Colonic mucosa (tissue), 4 donors: ENCODE measurements around the gene PTPRN2. TPM values are rescaled to one million over a fixed set of nuclear protein-coding genes. Genes with fewer than 3 reads are reported as not detected.

Experiments used
- DNase-seq: peaks from one replicate; pipeline ENCODE4 v3.0.0-alpha.2; 2020
- H3K27ac ChIP-seq: fragments of 200-600 bp; one replicate; pipeline ENCODE4 v1.8.0; 2021
- H3K27me3 ChIP-seq: fragments of 200-600 bp; one replicate; pipeline ENCODE4 v1.8.0; 2021
- H3K36me3 ChIP-seq: fragments of 200-600 bp; one replicate; pipeline ENCODE4 v1.8.0; 2021
- H3K4me1 ChIP-seq: fragments of 200-600 bp; one replicate; pipeline ENCODE4 v1.8.0; 2021; ENCODE audit warnings: mild to moderate bottlenecking
- H3K4me3 ChIP-seq: fragments of 200-600 bp; one replicate; pipeline ENCODE4 v1.8.0; 2021
- H3K9ac ChIP-seq, 2 donors: one replicate each; pipeline ENCODE4 v1.7.0; 2013; ENCODE audit warnings: control low read depth in 2 of 2, low read depth in 2 of 2, low read length in 2 of 2
- H3K9me3 ChIP-seq: fragments of 200-600 bp; one replicate; pipeline ENCODE4 v1.8.0; 2021
- intact Hi-C: fragments of 100-400 bp; cut with DNase I; formaldehyde crosslinking; loops from one replicate; pipeline ENCODE4 v1.14.1; 2022
- total RNA-seq, 2 donors: library from RNA; stranded (reverse); fragmentation: NEBNext Ultra II Directional in 1 of 2; extraction: Animal tissue kit (Norgen Biotek cat#: 25700) in 1 of 2; gene quantifications; one replicate each; pipeline ENCODE4 v1.2.1, GENCODE V29; 2021
- TF ChIP-seq, protein P1 (sequence below): fragments of 200-600 bp; IDR thresholded peaks from one replicate; pipeline ENCODE4 v1.8.0; 2022; ENCODE audit warnings: antibody characterized with exemption, mild to moderate bottlenecking
- donor health status: healthy.
- donor health status: DM: no; HTN: no; CAD: no.
- donor health status: DM: no; HTN: no; CAD: no.

The PTPRN2 gene
- total RNA-seq, 2 donors from 2014 or later = 14.7 to 21.6 TPM

- Histone ChIP-seq H3K9ac (no peak overlapping the region), H3K27ac (no peak overlapping the region), H3K36me3 (no peaks in the 10 kb centered on the region), H3K4me1 (no peaks in the 10 kb centered on the region), H3K9me3 (no peaks in the 10 kb centered on the region), H3K27me3 (no peaks in the 10 kb centered on the region), H3K4me3 (no peak overlapping the region)
- intact Hi-C loops = no loop called here
- DNase-seq = no peak
- TF ChIP-seq, protein P1, sequence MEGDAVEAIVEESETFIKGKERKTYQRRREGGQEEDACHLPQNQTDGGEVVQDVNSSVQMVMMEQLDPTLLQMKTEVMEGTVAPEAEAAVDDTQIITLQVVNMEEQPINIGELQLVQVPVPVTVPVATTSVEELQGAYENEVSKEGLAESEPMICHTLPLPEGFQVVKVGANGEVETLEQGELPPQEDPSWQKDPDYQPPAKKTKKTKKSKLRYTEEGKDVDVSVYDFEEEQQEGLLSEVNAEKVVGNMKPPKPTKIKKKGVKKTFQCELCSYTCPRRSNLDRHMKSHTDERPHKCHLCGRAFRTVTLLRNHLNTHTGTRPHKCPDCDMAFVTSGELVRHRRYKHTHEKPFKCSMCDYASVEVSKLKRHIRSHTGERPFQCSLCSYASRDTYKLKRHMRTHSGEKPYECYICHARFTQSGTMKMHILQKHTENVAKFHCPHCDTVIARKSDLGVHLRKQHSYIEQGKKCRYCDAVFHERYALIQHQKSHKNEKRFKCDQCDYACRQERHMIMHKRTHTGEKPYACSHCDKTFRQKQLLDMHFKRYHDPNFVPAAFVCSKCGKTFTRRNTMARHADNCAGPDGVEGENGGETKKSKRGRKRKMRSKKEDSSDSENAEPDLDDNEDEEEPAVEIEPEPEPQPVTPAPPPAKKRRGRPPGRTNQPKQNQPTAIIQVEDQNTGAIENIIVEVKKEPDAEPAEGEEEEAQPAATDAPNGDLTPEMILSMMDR = no peak
Measured at GRCh38 chr7:157596881-157597280, 990.7 kb downstream of the PTPRN2 start.

GRCh38 chr7:157596471-157596870 lies 991.2 kb downstream of the PTPRN2 start:
- H3K27me3 ChIP-seq = no peaks in the 10 kb centered on the region
- DNase-seq = no peak
- intact Hi-C loops = no loop called here
- no peaks in the 10 kb centered on the region for H3K4me1 ChIP-seq
- no peaks in the 10 kb centered on the region for H3K36me3 ChIP-seq
- no peaks in the 10 kb centered on the region for H3K9me3 ChIP-seq
- TF ChIP-seq, protein P1 = no peak
- no peak overlapping the region for H3K4me3 ChIP-seq
- no peak overlapping the region for H3K27ac ChIP-seq
- H3K9ac ChIP-seq = no peak overlapping the region

DNA sequence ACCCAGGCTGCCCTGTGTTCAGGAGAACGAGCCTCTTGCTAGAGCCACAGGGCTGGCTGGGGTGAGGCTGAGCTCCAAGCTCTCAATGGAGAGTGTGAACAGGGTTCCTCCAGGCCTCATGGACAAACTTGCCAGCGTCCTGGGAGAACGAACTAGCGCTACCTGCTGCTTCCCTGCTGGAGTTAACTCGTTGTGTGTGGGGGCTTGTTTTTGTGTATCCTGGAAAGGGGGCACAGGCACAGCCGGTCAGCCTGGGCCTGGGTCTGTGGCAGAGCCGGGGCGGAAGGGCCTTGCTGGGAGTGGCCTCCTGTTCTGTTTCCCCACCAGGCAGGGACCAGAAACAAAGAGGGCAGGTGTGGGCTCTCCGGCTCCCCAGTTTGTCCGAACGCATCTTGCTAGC lies 991.6 kb downstream of the PTPRN2 start:
- Histone ChIP-seq H3K4me3 (no peak overlapping the region), H3K4me1 (no peaks in the 10 kb centered on the region), H3K27me3 (no peaks in the 10 kb centered on the region), H3K36me3 (no peaks in the 10 kb centered on the region), H3K9me3 (no peaks in the 10 kb centered on the region), H3K27ac (no peak overlapping the region), H3K9ac (no peak overlapping the region)
- TF ChIP-seq, protein P1 = no peak
- DNase-seq = no peak
- intact Hi-C loops = no loop called here

DNA sequence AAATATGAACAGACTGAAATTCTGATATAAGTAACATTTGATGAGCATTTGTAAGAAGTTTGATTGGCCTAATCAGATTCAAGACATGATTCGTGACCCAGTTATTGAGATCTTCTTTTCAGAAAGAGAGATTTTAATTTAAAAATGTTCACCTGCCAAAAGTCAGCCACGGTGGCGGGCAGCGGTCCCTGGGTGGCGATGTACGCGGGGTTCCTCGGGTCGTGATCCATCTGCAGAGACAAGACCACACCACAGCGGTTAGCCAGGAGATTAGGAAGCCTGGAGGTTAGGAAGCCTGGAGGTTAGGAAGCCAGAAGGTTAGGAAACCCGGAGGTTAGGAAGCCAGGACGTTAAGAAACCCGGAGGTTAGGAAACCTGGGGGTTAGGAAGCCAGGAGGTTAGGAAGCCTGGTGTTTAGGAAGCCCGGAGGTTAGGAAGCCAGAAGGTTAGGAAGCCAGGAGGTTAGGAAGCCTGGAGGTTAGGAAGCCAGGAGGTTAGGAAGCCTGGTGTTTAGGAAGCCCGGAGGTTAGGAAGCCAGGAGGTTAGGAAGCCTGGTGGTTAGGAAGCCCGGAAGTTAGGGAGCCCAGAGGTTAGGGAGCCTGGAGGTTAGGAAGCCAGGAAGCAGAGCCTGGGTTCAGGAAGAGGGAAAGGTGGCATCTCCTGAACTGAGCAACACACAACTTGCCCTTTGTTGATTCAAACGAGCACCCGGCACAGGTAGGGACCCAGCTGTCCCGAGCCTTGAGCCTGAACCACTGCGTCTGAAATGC lies 992.4 kb downstream of the PTPRN2 start:
- no peak overlapping the region for H3K4me3 ChIP-seq
- DNase-seq = no peak

DNA sequence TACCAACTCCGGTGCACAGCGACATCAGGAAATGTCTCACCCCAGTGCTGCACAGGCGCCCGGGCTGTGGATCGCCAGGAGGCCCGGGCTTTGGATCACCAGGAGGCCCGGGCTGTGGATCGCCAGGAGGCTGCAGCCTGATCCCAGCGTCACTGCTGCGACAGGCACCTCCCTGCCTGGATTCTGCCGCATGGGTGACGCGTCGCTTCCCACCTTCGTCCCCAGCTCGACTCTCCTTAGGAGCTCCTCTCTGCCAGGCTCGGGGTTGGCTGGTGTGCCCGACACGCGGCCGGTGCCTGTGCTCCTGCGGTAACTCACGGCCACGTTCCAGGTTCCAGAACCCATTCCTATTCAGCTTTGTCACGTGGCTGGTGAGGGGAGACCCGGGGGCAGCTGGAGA lies 993.3 kb downstream of the PTPRN2 start:
- Histone ChIP-seq H3K4me3 (no peak overlapping the region), H3K27ac (no peak overlapping the region), H3K4me1 (no peaks in the 10 kb centered on the region), H3K27me3 (no peaks in the 10 kb centered on the region), H3K9me3 (no peaks in the 10 kb centered on the region), H3K36me3 (no peaks in the 10 kb centered on the region), H3K9ac (no peak overlapping the region)
- DNase-seq = no peak
- TF ChIP-seq, protein P1 = no peak
- intact Hi-C loops = no loop called here

More for the DNA sequence above, 992.4 kb downstream of the PTPRN2 start:
- H3K9me3 ChIP-seq = no peaks in the 10 kb centered on the region
- intact Hi-C loops = no loop called here
- TF ChIP-seq, protein P1 = no peak
- no peak overlapping the region for H3K9ac ChIP-seq
- no peaks in the 10 kb centered on the region for H3K36me3 ChIP-seq
- no peak overlapping the region for H3K27ac ChIP-seq
- no peaks in the 10 kb centered on the region for H3K4me1 ChIP-seq
- H3K27me3 ChIP-seq = no peaks in the 10 kb centered on the region
